MV-4-11 (cell line): ENCODE data around the gene LINC00237.

Experiments
- DNase-seq: peaks from one replicate; lab custom pipeline; 2025; lab: John Stamatoyannopoulos, UW

LINC00237 gene

GRCh38 chr20:21046413-21047070 lies 59.6 kb downstream of the LINC00237 start:
- no peak for DNase-seq
